ENCODE results near the gene LRRC1. TPM values are rescaled to one million over a fixed set of nuclear protein-coding genes. Genes with fewer than 3 reads are reported as not detected.
"Not testable (repeated sequence)": the region's sequence is repeated elsewhere in the genome, so short reads cannot be mapped to it uniquely, and the experiment has no call there.

Gene LRRC1
- polyA plus RNA-seq, 1 experiment = 13.9 TPM

DNA sequence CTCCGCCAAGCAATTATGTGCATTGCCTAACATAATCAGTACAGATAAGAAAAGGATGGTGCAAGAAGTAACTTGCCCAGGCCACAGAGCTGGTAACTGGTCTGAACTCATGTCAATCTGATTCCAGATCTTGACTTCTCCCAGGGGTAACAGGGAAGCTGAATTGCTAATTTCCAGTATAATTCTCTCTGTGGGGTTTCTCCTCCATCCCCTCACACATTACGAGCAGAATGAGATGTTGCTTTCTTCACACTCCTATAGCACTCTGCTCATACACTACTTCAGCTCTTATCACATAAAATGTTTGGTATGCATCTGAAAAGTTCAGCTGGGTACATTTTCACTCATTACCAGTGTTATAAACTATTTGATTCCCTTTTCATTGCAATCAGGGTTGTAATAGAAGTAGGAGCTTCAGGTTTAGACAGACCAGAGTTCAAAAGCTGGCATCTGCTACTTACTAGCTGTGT is 24.0 kb upstream of the LRRC1 start:
- Histone ChIP-seq H3K9me3 (ENCODE audit: control insufficient read depth, insufficient read depth, low read length) (peaks cover 6% of the 10 kb centered on the region), H3K4me3 (ENCODE audit: low read depth, low read length) (no peak overlapping the region), H3K27ac (ENCODE audit: low read depth, low read length) (no peak overlapping the region), H3K27me3 (ENCODE audit: control insufficient read depth, insufficient read depth, low read length) (no peaks in the 10 kb centered on the region)
- TF ChIP-seq, protein P1, sequence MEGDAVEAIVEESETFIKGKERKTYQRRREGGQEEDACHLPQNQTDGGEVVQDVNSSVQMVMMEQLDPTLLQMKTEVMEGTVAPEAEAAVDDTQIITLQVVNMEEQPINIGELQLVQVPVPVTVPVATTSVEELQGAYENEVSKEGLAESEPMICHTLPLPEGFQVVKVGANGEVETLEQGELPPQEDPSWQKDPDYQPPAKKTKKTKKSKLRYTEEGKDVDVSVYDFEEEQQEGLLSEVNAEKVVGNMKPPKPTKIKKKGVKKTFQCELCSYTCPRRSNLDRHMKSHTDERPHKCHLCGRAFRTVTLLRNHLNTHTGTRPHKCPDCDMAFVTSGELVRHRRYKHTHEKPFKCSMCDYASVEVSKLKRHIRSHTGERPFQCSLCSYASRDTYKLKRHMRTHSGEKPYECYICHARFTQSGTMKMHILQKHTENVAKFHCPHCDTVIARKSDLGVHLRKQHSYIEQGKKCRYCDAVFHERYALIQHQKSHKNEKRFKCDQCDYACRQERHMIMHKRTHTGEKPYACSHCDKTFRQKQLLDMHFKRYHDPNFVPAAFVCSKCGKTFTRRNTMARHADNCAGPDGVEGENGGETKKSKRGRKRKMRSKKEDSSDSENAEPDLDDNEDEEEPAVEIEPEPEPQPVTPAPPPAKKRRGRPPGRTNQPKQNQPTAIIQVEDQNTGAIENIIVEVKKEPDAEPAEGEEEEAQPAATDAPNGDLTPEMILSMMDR (IDR thresholded peaks at IDR 0.05; ENCODE audit: low read depth, low read length) = no peak
- ChIA-PET POLR2A (interaction anchor here (0.8 kb wide), 1 partner anchor 24 kb away, joined by 5 read pairs; the partner anchor contains the start of gene LRRC1), CTCF (interaction anchor here (0.5 to 1.4 kb wide), 4 partner anchors 41 to 185 kb away, joined by 3 to 8 read pairs (median 4); no protein-coding TSS in a partner anchor)
- no peak for DNase-seq (ENCODE audit: low read depth, low spot score)

DNA sequence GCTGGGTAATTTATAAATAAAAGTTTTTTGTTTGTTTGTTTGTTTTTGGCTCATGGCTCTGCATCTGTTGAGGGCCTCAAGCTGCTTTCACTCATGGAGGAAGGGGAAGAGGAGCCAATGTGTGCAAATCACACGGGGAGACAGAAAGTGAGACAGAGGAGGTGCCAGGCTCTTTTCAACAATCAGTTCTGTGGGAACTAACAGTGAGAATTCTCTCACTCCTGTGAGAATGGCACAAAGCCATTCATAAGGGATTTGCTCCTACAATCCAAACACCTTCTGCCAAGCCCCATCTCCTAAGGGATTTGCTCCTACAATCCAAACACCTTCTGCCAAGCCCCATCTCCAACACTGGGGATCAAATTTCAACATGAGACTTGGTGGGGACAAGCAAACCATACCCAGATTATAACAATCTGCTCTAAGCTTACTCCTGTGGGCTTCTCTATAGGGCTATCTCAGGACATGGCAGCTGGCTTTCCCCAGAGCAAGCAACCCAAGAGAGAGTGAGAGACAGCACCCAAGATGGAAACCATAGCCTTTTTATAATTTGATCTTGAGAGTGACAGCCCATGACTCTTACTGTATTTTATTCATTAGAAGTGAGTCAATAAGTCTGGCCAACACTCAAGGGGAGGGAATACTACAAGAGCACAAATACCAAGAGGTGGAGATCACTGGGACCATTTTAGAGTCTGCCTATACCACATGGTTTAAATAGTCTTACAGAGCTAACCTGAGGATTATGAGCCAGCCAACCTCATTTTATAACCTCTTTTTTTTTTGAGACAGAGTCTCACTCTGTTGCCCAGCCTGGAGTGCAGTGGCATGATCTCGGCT is 22.8 kb upstream of the LRRC1 start:
- Histone ChIP-seq H3K4me3 (ENCODE audit: low read depth, low read length) (no peak overlapping the region), H3K9me3 (ENCODE audit: control insufficient read depth, insufficient read depth, low read length) (peaks cover 6% of the 10 kb centered on the region), H3K27me3 (ENCODE audit: control insufficient read depth, insufficient read depth, low read length) (no peaks in the 10 kb centered on the region), H3K27ac (ENCODE audit: low read depth, low read length) (no peak overlapping the region)
- no peak for DNase-seq (ENCODE audit: low read depth, low spot score)
- TF ChIP-seq, protein P1 (IDR thresholded peaks at IDR 0.05; ENCODE audit: low read depth, low read length) = no peak
- ChIA-PET POLR2A (interaction anchor here (0.8 kb wide), 1 partner anchor 23 kb away, joined by 5 read pairs; the partner anchor contains the start of gene LRRC1), CTCF (interaction anchor here (0.8 to 1.7 kb wide), 5 partner anchors 38 to 184 kb away, joined by 3 to 5 read pairs (median 4); no protein-coding TSS in a partner anchor)

DNA sequence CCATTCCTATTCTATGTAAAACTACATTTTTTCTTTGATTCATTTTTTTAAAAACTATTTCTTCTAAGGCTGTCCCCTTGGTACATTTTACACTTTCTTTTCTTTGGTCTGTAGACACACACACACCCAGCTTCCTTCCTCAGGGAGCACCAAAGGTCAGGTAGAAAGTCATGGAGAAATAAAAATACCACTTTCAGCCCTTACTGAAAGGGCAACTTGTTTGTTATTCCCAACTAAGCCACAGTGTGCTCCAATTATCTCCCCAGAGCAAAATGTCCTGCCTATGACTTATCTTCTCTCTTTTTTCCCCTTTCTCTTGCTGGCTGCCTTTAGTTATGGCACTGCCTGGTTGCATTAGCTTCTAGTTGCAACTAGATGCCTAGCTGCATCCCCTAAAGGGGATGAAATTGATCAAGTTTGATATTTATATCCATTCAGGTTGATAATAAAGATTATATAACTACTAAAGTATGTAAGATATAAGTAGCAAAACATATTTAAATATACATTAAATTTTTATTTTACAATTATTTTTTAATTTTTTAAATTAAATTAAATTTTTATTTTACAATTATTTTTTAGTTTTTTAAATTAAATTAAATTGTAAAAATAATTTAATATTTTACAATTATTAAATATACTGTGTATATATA is 21.6 kb upstream of the LRRC1 start:
- TF ChIP-seq, protein P1 (IDR thresholded peaks at IDR 0.05; ENCODE audit: low read depth, low read length) = no peak
- Histone ChIP-seq H3K4me3 (ENCODE audit: low read depth, low read length) (no peak overlapping the region), H3K27me3 (ENCODE audit: control insufficient read depth, insufficient read depth, low read length) (no peaks in the 10 kb centered on the region), H3K9me3 (ENCODE audit: control insufficient read depth, insufficient read depth, low read length) (peaks cover 6% of the 10 kb centered on the region), H3K27ac (ENCODE audit: low read depth, low read length) (no peak overlapping the region)
- POLR2A ChIA-PET = no interaction called here
- DNase-seq (ENCODE audit: low read depth, low spot score) = no peak
- CTCF ChIA-PET = interaction anchor here (1.5 to 1.7 kb wide), 2 partner anchors 182 to 183 kb away, joined by 4 read pairs; no protein-coding TSS in a partner anchor

DNA sequence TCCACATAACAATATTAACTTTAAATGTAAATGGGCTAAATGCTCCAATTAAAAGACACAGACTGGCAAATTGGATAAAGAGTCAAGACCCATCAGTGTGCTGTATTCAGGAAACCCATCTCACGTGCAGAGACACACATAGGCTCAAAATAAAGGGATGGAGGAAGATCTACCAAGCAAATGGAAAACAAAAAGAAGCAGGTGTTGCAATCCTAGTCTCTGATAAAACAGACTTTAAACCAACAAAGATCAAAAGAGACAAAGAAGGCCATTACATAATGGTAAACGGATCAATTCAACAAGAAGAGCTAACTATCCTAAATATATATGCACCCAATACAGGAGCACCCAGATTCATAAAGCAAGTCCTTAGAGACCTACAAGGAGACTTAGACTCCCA is 18.7 kb upstream of the LRRC1 start:
- POLR2A ChIA-PET; H3K4me3 ChIP-seq (ENCODE audit: low read depth, low read length); DNase-seq (ENCODE audit: low read depth, low spot score); H3K27ac ChIP-seq (ENCODE audit: low read depth, low read length); H3K9me3 ChIP-seq (ENCODE audit: control insufficient read depth, insufficient read depth, low read length); H3K27me3 ChIP-seq (ENCODE audit: control insufficient read depth, insufficient read depth, low read length); CTCF ChIA-PET: not testable (repeated sequence)

DNA sequence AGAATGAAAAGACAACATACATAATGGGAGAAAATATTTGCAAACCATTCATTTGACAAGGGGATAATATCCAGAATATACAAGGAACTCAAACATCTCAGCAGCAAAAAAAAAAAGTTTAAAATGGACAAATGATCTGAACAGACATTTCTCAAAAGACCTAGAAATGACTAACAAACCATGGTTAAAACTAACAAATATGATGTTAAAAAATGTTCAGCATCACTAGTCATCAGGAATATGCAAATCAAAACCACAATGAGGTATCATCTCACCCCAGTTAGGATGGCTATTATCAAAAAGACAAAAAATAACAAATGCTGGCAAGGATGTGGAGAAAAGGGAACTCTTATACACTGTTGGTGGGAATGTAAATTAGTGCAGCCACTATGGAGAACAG is 9.8 kb upstream of the LRRC1 start:
- CTCF ChIA-PET; H3K27ac ChIP-seq (ENCODE audit: low read depth, low read length); POLR2A ChIA-PET; H3K9me3 ChIP-seq (ENCODE audit: control insufficient read depth, insufficient read depth, low read length); DNase-seq (ENCODE audit: low read depth, low spot score); H3K27me3 ChIP-seq (ENCODE audit: control insufficient read depth, insufficient read depth, low read length); H3K4me3 ChIP-seq (ENCODE audit: low read depth, low read length): not testable (repeated sequence)
